KMS-11 (cell line): ENCODE data around the gene GDF15.
"Not testable (repeated sequence)": the region's sequence is repeated elsewhere in the genome, so short reads cannot be mapped to it uniquely, and the experiment has no call there.

Experiments used
- H2AFZ ChIP-seq: fragments of 200-600 bp; sonication (generic); 2 replicates; pipeline ENCODE4 v1.6.1; 2016; ENCODE audit warnings: antibody characterized with exemption, mixed run types, low read depth
- H3K27ac ChIP-seq: fragments of 200-600 bp; sonication (generic); 2 replicates; pipeline ENCODE4 v1.6.1; 2016; ENCODE audit warnings: mild to moderate bottlenecking, mixed run types
- H3K27me3 ChIP-seq: fragments of 200-600 bp; sonication (generic); 2 replicates; pipeline ENCODE4 v1.6.1; 2017; ENCODE audit warnings: mild to moderate bottlenecking, low read depth, mixed run types, moderate library complexity; ENCODE audit not compliant: insufficient read depth
- H3K36me3 ChIP-seq: fragments of 200-600 bp; sonication (generic); 2 replicates; pipeline ENCODE4 v1.6.1; 2017; ENCODE audit warnings: mild to moderate bottlenecking, mixed run types; ENCODE audit not compliant: insufficient read depth
- H3K4me1 ChIP-seq: fragments of 200-600 bp; sonication (generic); 2 replicates; pipeline ENCODE4 v1.6.1; 2016; ENCODE audit warnings: mild to moderate bottlenecking, low read depth, mixed run types; ENCODE audit not compliant: poor library complexity, severe bottlenecking
- H3K4me2 ChIP-seq: fragments of 200-600 bp; sonication (generic); 2 replicates; pipeline ENCODE4 v1.7.0; 2016; ENCODE audit warnings: mild to moderate bottlenecking, mixed run types
- H3K4me3 ChIP-seq: fragments of 200-600 bp; sonication (generic); IDR thresholded peaks from 2 replicates; pipeline ENCODE4 v1.6.1; 2017; ENCODE audit warnings: low read depth, low read length, mixed read lengths; ENCODE audit not compliant: insufficient read depth
- H3K79me2 ChIP-seq: fragments of 200-600 bp; sonication (generic); 2 replicates; pipeline ENCODE4 v1.6.1; 2016; ENCODE audit warnings: low read depth, mixed run types; ENCODE audit not compliant: insufficient read depth
- H3K9ac ChIP-seq: fragments of 200-600 bp; sonication (generic); 2 replicates; pipeline ENCODE4 v1.6.1; 2016; ENCODE audit warnings: mild to moderate bottlenecking, mixed run types
- H4K20me1 ChIP-seq: fragments of 200-600 bp; sonication (generic); 2 replicates; pipeline ENCODE4 v1.6.1; 2016; ENCODE audit warnings: mild to moderate bottlenecking, mixed run types; ENCODE audit not compliant: insufficient read depth
- TF ChIP-seq, protein P1 (sequence below): fragments of 200-600 bp; sonication (generic); conservative IDR thresholded peaks from 2 replicates; pipeline ENCODE4 v1.6.1; 2017; ENCODE audit warnings: low read depth, mild to moderate bottlenecking, antibody characterized with exemption, low read length, moderate library complexity, mixed read lengths

The GDF15 gene

DNA sequence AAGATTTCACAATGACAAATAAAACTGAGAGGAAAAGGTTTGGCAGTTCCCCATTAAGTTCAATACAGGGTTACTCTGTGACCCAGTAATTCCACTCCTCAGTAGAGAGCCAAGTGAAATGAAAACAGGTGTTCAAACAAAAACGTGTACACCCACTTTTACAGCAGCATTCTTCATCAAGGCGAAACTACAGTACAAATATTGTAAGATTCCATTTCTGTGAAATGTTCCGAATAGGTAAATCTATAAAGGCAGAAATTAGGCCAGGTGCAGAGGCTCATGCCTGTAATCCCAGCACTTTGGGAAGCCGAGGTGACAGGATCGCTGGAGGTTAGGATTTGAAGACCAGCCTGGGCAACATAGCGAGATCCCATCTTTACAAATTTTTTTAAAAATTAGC, 8.9 kb upstream of the GDF15 start:
- Histone ChIP-seq H3K9ac (no peak overlapping the region), H3K36me3 (no peaks in the 10 kb centered on the region), H3K4me3 (no peak overlapping the region), H3K27me3 (no peaks in the 10 kb centered on the region; the same call in 1 of the 2 replicates), H3K4me2 (no peak overlapping the region), H3K79me2 (no peaks in the 10 kb centered on the region), H3K27ac (no peak overlapping the region), H3K4me1 (no peaks in the 10 kb centered on the region), H4K20me1 (no peaks in the 10 kb centered on the region), H2AFZ (no peak overlapping the region)
- TF ChIP-seq, protein P1, sequence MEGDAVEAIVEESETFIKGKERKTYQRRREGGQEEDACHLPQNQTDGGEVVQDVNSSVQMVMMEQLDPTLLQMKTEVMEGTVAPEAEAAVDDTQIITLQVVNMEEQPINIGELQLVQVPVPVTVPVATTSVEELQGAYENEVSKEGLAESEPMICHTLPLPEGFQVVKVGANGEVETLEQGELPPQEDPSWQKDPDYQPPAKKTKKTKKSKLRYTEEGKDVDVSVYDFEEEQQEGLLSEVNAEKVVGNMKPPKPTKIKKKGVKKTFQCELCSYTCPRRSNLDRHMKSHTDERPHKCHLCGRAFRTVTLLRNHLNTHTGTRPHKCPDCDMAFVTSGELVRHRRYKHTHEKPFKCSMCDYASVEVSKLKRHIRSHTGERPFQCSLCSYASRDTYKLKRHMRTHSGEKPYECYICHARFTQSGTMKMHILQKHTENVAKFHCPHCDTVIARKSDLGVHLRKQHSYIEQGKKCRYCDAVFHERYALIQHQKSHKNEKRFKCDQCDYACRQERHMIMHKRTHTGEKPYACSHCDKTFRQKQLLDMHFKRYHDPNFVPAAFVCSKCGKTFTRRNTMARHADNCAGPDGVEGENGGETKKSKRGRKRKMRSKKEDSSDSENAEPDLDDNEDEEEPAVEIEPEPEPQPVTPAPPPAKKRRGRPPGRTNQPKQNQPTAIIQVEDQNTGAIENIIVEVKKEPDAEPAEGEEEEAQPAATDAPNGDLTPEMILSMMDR: no peak

DNA sequence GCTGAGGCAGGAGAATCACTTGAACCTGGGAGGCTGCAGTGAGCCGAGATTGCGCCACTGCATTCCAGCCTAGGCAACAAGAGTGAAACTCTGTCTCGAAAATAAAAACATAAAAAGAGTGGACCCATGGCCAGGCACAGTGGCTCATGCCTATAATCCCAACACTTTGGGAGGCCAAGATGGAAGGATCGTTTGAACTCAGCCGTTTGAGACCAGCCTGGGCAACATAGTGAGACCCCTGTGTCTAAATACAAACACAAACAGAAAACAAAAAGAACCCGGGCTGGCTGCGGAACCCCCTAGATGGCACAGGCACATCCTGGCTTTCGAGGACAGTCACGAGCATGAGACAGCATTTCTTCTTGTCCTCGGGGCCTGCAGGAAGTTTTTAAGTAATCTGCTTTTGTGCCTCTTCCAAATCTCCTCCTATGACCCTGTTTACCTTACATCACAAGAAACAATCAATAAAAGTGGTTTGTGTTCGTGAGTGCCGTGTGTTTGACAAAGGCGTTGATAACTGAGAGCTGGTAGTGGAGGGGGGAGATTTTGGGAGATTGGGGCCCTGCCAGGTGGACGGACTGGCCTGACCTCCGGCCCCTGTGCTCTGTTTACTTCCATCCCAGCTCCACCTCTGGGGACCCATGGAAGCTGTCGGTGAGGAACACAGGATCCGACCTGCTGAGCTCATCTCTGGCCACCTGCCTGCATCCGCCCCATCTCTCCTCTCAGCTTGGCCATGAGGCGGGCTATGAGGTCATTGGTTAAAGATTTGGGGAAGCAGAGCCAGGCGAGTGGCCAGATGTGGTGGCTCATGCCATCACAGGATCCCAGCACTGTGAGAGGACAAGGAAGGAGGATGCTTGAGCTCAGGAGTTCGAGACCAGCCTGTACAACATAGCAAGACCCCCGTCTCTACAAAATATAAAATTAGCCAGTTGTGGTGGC, 5.9 kb upstream of the GDF15 start:
- Histone ChIP-seq H3K79me2 (no peaks in the 10 kb centered on the region), H3K27me3 (peaks cover 5% of the 10 kb centered on the region; the same call in 1 of the 2 replicates), H3K4me1 (no peaks in the 10 kb centered on the region), H2AFZ (peak overlapping the region; percentile 10; the same call in 1 of the 2 replicates), H3K27ac (no peak overlapping the region), H3K4me2 (no peak overlapping the region), H4K20me1 (no peaks in the 10 kb centered on the region), H3K4me3 (no peak overlapping the region), H3K36me3 (no peaks in the 10 kb centered on the region), H3K9ac (no peak overlapping the region)
- TF ChIP-seq, protein P1: no peak

DNA sequence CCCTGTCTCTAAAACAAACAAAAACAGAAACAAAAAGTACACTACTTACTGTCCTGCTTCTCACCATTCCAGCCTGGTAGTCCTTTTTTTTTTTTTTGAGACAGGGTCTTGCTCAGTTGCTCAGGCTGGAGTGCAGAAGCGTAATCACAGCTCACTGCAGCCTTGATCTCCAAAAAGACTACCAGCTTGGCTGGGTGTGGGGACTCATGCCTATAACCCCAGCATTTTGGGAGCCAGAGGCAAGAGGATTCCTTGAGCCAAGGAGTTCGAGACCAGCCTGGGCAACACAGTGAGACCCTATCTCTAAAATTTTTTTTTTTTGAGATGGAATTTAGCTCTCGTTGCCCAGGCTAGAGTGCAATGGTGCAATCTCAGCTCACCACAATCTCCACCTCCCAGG, 5.1 kb upstream of the GDF15 start:
- H3K79me2 ChIP-seq: no peaks in the 10 kb centered on the region
- no peak overlapping the region for H2AFZ ChIP-seq
- H3K36me3 ChIP-seq: no peaks in the 10 kb centered on the region
- H3K27me3 ChIP-seq: peaks cover 12% of the 10 kb centered on the region; the same call in 1 of the 2 replicates
- H4K20me1 ChIP-seq: no peaks in the 10 kb centered on the region
- H3K4me1 ChIP-seq: no peaks in the 10 kb centered on the region
- H3K9ac ChIP-seq: no peak overlapping the region
- H3K27ac ChIP-seq: no peak overlapping the region
- H3K4me2 ChIP-seq: no peak overlapping the region
- TF ChIP-seq, protein P1: no peak
- H3K4me3 ChIP-seq: no peak overlapping the region

DNA sequence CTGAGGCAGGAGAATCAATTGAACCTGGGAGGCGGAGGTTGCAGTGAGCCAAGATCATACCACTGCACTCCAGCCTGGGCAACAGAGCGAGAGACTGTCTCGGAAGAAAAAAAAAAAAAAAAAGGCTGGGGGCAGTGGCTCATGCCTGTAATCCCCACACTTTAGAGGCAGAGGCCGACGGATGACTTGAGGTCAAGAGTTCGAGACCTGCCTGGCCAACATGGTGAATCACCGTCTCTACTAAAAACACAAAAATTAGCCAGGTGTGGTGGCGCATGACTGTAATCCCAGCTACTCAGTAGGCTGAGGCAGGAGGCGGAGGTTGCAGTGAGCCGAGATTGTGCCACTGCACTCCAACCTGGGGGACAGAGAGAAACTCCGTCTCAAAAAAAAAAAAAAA, 2.3 kb upstream of the GDF15 start:
- not testable (repeated sequence) for H3K4me1 ChIP-seq, H3K79me2 ChIP-seq, H2AFZ ChIP-seq

DNA sequence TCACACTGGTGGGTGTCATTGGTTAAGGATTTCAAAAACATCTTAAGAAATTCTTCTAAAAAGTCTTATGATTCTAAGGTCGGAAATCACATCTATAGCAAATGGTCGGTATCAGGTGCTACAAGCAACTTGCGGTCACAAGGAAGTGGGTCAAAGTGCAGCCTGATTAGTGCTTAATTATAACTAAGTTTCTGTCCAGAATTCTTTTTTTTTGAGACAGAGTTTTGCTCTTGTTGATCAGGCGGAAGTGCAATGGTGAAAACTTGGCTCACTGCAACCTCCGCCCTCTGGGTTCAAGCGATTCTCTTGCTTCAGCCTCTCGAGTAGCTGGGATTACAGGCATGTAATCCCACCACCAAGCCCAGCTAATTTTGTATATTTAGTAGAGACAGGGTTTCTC, 1.2 kb upstream of the GDF15 start:
- Histone ChIP-seq H3K9ac (no peak overlapping the region), H4K20me1 (no peaks in the 10 kb centered on the region), H3K4me3 (no peak overlapping the region), H3K36me3 (no peaks in the 10 kb centered on the region), H3K27me3 (peaks cover 31% of the 10 kb centered on the region; the same call in 1 of the 2 replicates), H3K4me2 (no peak overlapping the region), H3K27ac (no peak overlapping the region), H3K4me1 (no peaks in the 10 kb centered on the region), H3K79me2 (no peaks in the 10 kb centered on the region), H2AFZ (no peak overlapping the region)
- TF ChIP-seq, protein P1: no peak

More for the DNA sequence above, 2.3 kb upstream of the GDF15 start:
- not testable (repeated sequence) for H3K9ac ChIP-seq, H3K4me2 ChIP-seq, H3K27ac ChIP-seq, H4K20me1 ChIP-seq, H3K36me3 ChIP-seq, H3K4me3 ChIP-seq
- peaks cover 22% of the 10 kb centered on the region; the same call in 1 of the 2 replicates for H3K27me3 ChIP-seq
